Measurements from ENCODE around the gene TENM4.
A peak's percentile ranks its signal among the peaks of the same experiment; 100 is the strongest.

The TENM4 gene

DNA sequence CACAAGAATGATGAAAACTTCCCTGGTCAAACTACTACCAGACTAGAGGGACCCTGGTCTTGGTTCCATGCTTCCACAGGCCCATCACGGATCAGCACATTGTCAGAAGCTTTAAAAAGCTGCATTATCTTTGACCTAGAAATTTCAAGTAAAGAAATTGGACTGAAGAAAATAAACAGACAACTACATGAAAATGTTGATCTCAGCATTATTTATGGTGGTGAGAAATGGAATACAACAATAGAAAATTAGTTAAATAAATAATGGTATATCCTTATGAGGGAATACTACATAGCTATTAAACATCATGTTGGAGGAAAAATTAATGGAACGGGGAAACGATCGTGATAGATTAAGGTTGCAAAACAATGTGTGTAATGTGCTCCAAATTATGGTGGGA, 13.7 kb downstream of the TENM4 start:
- in situ Hi-C loops (cut with HindIII; ENCODE audit: low pct_ligation_motif_present, low pct_unique_long_range_greater_than_20kb, low sequenced_read_pairs): no loop called here
- no peak for DNase-seq

DNA sequence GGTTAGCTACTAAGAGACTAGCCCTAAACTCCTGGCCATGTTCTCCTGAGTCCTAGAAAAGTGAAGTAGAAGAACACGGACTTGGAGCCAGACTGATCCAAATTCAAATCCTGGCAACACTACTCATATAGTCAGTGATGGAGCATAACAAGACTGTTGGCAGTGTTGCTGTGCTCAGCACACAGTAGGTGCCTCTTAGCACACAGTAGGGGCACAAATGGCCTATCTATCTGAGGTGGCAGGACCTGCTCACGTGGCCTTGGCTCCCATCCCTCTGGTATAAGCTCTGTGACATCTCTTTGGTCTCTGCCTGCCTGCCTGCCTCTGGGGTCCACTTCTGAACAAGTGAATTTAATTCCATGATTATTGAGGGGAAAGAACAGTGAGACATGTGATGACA, 15.4 kb downstream of the TENM4 start:
- in situ Hi-C loops (cut with HindIII; ENCODE audit: low pct_ligation_motif_present, low pct_unique_long_range_greater_than_20kb, low sequenced_read_pairs): no loop called here
- DNase-seq: no peak

DNA sequence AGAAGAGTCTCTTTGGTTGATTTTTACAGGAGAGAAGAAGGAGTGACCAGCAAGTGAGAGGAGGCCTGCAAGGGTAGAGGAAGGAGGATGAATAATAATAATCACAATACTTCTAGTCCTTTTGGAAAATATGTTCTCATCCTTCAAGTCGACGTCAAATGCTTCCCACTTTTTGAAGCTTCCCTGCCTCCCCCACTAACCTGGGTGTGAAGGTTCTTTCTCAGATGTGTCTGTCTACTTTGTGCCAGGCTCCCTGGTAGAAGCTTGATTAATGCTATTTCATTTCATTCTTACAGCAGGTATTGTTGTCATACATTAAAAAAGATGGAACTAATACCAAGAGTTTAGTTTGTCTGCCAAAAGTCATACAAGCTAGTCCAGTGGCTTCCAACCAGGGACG, 17.1 kb downstream of the TENM4 start:
- no peak for DNase-seq

DNA sequence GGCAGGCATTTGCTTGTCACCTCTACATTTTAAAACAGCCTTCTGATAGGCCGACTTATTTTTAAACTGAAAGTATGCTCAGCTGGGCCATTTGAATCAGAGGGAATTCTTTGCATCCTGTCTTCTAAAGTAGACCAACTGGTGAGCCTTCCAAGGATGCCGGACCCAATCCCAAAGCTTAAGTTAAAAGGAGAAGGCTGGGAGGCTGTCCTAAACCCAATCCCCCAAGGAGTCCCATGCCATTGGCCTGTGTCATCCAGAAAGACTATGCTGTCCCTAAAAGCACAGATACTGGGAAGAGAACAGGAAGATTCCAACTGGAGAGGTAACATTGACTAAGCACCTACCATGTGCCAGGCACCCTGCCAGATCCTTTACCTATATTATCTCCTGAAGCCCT, 18.0 kb downstream of the TENM4 start:
- DNase-seq: no peak
- in situ Hi-C loops (cut with HindIII; ENCODE audit: low pct_ligation_motif_present, low pct_unique_long_range_greater_than_20kb, low sequenced_read_pairs): no loop called here

More for the DNA sequence above, 17.1 kb downstream of the TENM4 start:
- in situ Hi-C loops (cut with HindIII; ENCODE audit: low pct_ligation_motif_present, low pct_unique_long_range_greater_than_20kb, low sequenced_read_pairs): no loop called here

DNA sequence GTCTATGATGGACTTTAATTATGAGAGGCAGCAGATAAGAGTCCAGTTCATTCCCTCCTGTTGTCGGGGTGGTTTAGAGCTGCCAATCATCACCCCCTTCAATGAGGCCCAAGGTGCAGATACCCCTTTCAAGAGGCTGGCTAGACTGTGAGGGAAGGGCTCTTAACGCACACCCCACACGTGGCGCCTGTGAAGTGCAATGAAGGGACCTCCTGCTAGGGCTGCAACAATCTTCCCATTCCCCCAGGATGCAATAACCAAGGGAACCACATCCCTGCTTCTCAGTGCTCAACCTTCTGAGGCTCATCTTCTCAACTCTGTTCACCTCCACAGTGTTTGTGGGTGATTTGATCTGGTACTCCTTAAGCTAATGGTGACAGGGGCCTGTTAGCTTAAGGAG, 19.0 kb downstream of the TENM4 start:
- in situ Hi-C loops (cut with HindIII; ENCODE audit: low pct_ligation_motif_present, low pct_unique_long_range_greater_than_20kb, low sequenced_read_pairs): no loop called here
- no peak for DNase-seq

DNA sequence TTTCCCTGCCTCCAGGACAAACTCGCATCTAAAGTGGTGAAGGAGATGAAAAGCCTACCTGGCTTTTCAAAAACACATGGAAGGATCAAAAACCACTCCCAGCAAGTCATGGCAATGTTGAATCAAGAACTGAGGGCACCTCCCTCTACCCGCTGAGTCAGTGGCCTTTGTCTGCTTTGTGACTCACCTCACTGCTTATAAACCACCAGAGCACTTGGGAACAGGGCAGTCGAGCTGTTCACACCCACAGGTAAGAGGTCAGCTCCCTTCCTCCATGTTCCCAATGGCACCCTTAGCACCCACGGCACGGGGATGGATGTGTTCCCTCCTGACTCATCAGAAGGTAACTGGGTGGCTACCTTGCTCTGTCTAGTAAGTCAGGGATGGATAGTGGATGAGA, 21.7 kb downstream of the TENM4 start:
- in situ Hi-C loops (cut with HindIII; ENCODE audit: low pct_ligation_motif_present, low pct_unique_long_range_greater_than_20kb, low sequenced_read_pairs): no loop called here
- peak; percentile 77 for DNase-seq

GRCh38 chr11:79418241-79418640, 22.6 kb downstream of the TENM4 start:
- no peak for DNase-seq
- in situ Hi-C loops (cut with HindIII; ENCODE audit: low pct_ligation_motif_present, low pct_unique_long_range_greater_than_20kb, low sequenced_read_pairs): no loop called here

DNA sequence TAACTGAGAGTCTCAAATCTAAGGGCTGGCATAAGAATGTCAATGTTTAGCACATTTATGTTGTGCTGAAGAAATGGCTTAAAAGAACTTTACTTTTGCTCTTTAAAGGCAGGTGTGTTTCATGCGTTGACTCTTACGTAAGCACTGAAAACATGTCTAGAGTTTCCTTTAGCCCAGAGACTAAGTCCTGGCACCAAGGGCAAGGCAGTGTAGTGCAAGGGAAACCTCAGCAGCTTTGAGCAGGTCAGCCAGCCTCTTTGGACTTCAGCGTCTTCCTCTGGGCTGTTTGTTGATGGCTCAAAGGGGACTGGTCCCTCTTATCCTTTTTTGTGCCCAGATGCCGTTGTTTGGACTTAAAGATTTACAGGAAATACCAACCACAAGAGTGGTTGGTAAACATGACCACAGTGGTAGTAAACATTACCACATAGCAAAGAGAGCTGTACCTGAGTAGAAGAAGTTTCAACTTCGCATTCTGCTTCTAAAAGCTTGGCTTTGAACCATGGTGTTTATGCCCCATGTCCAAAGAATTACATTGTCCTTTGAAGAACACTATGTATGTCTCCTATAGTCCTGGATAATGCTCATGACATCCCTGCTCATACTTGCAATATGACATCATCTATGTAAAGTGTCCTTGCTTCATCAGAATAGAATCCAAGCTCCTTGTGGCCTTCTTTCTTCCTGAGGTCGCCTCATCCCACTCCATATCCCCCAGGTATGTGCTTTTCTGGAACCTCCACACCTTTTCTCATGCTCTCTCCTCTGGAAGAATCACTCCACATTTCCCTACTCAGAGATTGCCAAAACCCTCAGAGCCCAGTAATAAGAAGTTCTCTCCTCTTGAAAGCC, 23.5 kb downstream of the TENM4 start:
- in situ Hi-C loops (cut with HindIII; ENCODE audit: low pct_ligation_motif_present, low pct_unique_long_range_greater_than_20kb, low sequenced_read_pairs): no loop called here
- DNase-seq: no peak

- in situ Hi-C loops (cut with HindIII; ENCODE audit: low pct_ligation_motif_present, low pct_unique_long_range_greater_than_20kb, low sequenced_read_pairs): no loop called here
- DNase-seq: no peak
Measured at GRCh38 chr11:79415912-79416311, 24.9 kb downstream of the TENM4 start.

DNA sequence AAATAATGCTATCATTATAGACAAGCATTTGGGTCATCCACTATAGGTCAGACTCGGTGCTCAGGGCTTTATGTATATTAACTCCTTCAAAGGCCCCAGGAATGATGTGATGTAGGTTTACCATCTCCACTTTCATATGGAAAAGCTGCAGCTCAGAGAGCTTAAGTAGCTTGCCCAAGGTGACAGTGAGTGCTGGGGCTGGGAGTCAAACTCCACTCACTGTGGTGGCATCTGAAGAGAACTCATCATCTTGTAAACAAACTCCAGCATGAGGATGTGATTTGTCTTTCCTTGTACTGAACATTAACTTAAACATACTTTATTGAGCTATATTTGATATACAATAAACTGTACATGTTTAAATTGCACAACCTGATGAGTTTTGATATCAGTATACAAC, 25.4 kb downstream of the TENM4 start:
- no peak for DNase-seq
- in situ Hi-C loops (cut with HindIII; ENCODE audit: low pct_ligation_motif_present, low pct_unique_long_range_greater_than_20kb, low sequenced_read_pairs): no loop called here

GRCh38 chr11:79414644-79415317, 26.0 kb downstream of the TENM4 start:
- peak; percentile 82 for DNase-seq
- in situ Hi-C loops (cut with HindIII; ENCODE audit: low pct_ligation_motif_present, low pct_unique_long_range_greater_than_20kb, low sequenced_read_pairs): no loop called here

DNA sequence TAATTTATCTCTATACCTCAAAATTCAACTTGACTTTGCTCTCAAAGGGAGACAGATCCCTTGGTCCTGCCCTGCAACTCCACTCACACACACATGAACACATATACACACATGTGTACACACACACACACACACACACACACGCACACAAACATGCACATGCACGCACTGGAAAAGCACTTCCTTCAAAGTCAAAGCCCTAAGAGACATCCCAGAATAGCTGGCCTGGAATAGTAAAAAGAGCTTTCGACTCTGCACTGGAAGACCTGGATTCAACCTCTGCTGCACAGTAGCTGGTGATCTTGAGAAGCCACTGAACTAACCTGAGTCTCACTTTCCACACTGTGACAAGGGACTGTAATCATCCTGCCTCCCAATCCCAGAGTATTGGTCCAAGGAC, 26.8 kb downstream of the TENM4 start:
- in situ Hi-C loops (cut with HindIII; ENCODE audit: low pct_ligation_motif_present, low pct_unique_long_range_greater_than_20kb, low sequenced_read_pairs): no loop called here
- peak; percentile 7 for DNase-seq

- in situ Hi-C loops (cut with HindIII; ENCODE audit: low pct_ligation_motif_present, low pct_unique_long_range_greater_than_20kb, low sequenced_read_pairs): no loop called here
- peak; percentile 88 for DNase-seq
Measured at GRCh38 chr11:79413268-79413667, 27.6 kb downstream of the TENM4 start.

GRCh38 chr11:79412761-79413160, 28.1 kb downstream of the TENM4 start:
- in situ Hi-C loops (cut with HindIII; ENCODE audit: low pct_ligation_motif_present, low pct_unique_long_range_greater_than_20kb, low sequenced_read_pairs): no loop called here

GRCh38 chr11:79409330-79409729, 31.5 kb downstream of the TENM4 start:
- in situ Hi-C loops (cut with HindIII; ENCODE audit: low pct_ligation_motif_present, low pct_unique_long_range_greater_than_20kb, low sequenced_read_pairs): no loop called here
- DNase-seq: no peak

More at GRCh38 chr11:79412761-79413160, 28.1 kb downstream of the TENM4 start:
- peak; percentile 13 for DNase-seq

- no peak for DNase-seq
- in situ Hi-C loops (cut with HindIII; ENCODE audit: low pct_ligation_motif_present, low pct_unique_long_range_greater_than_20kb, low sequenced_read_pairs): no loop called here
Measured at GRCh38 chr11:79406376-79406775, 34.5 kb downstream of the TENM4 start.

GRCh38 chr11:79404806-79405205, 36.0 kb downstream of the TENM4 start:
- no peak for DNase-seq
- in situ Hi-C loops (cut with HindIII; ENCODE audit: low pct_ligation_motif_present, low pct_unique_long_range_greater_than_20kb, low sequenced_read_pairs): no loop called here

DNA sequence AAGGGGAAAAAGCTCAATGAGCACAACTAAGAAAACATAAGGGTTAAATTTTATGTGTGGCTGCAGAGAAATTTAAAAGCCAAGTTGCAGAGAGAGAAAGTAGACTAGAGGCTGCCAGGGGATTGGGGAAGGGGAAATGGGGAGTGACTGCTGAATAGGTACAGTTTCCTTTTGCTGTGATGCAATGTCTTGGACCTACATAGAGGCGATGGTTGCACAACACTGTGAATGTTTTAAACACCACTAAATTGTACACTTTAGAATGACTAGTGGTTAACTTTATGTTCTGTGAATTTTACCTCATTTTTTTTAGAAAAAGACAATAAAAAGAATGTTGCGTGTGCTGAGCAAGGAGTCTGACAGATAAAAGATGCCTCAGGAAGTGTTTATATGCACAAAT, 36.5 kb downstream of the TENM4 start:
- DNase-seq: no peak
- in situ Hi-C loops (cut with HindIII; ENCODE audit: low pct_ligation_motif_present, low pct_unique_long_range_greater_than_20kb, low sequenced_read_pairs): no loop called here

GRCh38 chr11:79403839-79404238, 37.0 kb downstream of the TENM4 start:
- in situ Hi-C loops (cut with HindIII; ENCODE audit: low pct_ligation_motif_present, low pct_unique_long_range_greater_than_20kb, low sequenced_read_pairs): no loop called here

DNA sequence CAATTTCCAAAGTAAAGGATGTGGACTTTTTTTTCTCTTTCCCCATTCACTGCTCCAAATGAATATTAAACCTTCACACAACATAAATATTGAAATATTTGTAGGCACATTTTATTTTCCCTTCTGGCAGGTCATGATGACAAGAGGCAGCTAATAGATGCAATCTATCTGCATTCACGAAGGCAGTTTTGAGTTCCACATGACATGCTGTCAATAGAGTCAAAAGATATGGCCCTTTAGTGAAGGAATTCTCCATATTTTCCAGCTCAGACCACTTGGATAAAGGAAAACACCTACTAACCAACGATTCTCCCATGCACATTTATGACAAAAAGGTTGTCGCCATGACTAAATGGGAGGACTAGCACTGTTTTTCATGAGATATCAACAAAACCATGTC, 37.9 kb downstream of the TENM4 start:
- DNase-seq: no peak
- in situ Hi-C loops (cut with HindIII; ENCODE audit: low pct_ligation_motif_present, low pct_unique_long_range_greater_than_20kb, low sequenced_read_pairs): no loop called here

More at GRCh38 chr11:79403839-79404238, 37.0 kb downstream of the TENM4 start:
- DNase-seq: no peak

Measured in ACHN (cell line).